Raji (cell line): ENCODE data around the gene B3GNT3.

Experiments
- POLR2A ChIP-seq: IDR thresholded peaks from 2 replicates; pipeline ENCODE4 v1.6.1; 2011; ENCODE audit warnings: low read depth, low read length, control low read depth; ENCODE audit not compliant: insufficient read depth

The B3GNT3 gene

GRCh38 chr19:17794731-17795494, at the start of gene B3GNT3:
B3GNT3 (plus strand) TSS chr19:17795138; CDS start chr19:17807808, 12,670 bp downstream.
- TF ChIP-seq POLR2A, result no peak

- peak; percentile 69 for TF ChIP-seq POLR2A
Observed at GRCh38 chr19:17747205-17748098, 47.5 kb upstream of the B3GNT3 start.

- TF ChIP-seq POLR2A, result 0 out of 2 replicates have a peak, but pooled peaks have one; percentile 7
Observed at GRCh38 chr19:17748884-17749638, 45.9 kb upstream of the B3GNT3 start.

GRCh38 chr19:17749912-17750317, 45.0 kb upstream of the B3GNT3 start:
- no peak for TF ChIP-seq POLR2A

GRCh38 chr19:17751103-17751911, 43.6 kb upstream of the B3GNT3 start, which contains the start of gene FCHO1:
FCHO1 (plus strand) TSS chr19:17751477; CDS start chr19:17755165, 3,688 bp downstream.
- TF ChIP-seq POLR2A, result peak; percentile 66

- no peak; the same call in 1 of the 2 replicates for TF ChIP-seq POLR2A
Observed at GRCh38 chr19:17751912-17752273, 43.0 kb upstream of the B3GNT3 start.

- 0 out of 2 replicates have a peak, but pooled peaks have one; percentile 26 for TF ChIP-seq POLR2A
Observed at GRCh38 chr19:17752865-17753639, 41.9 kb upstream of the B3GNT3 start.

GRCh38 chr19:17753976-17754375, 41.0 kb upstream of the B3GNT3 start:
- TF ChIP-seq POLR2A, result no peak

- no peak; the same call in 1 of the 2 replicates for TF ChIP-seq POLR2A
Observed at GRCh38 chr19:17754634-17755442, 40.1 kb upstream of the B3GNT3 start.

- no peak for TF ChIP-seq POLR2A
Observed at GRCh38 chr19:17755443-17755890, 39.5 kb upstream of the B3GNT3 start.

- TF ChIP-seq POLR2A, result no peak
Observed at GRCh38 chr19:17755977-17756670, 38.8 kb upstream of the B3GNT3 start.

GRCh38 chr19:17757125-17757524, 37.8 kb upstream of the B3GNT3 start:
- TF ChIP-seq POLR2A, result no peak
